ENCODE results near the gene PRKG1. TPM values are rescaled to one million over a fixed set of nuclear protein-coding genes. Genes with fewer than 3 reads are reported as not detected.
"Not testable (repeated sequence)": the region's sequence is repeated elsewhere in the genome, so short reads cannot be mapped to it uniquely, and the experiment has no call there.

PRKG1 gene
- total and polyA plus RNA-seq, 2 donors (not counting 1 experiment from before 2014, with no cell fraction given) = 45.8 to 71.8 TPM

DNA sequence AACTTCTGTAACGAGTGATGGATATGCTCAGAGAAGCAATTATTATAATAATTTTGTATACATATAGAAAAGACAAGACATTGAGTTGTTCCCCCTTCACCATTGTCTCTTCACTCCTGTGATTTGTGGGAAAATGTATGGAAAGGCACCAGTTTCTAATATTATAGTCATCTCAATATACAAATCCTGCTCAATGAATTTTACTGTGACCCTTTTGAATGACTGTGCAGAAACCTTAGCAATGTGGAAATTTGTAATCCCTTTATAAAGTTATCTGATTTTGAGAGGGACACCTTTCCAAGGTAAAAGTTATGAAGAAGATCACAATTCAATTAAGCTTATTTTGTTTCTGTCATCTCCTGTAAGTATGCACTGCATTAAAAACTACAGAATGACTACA lies 1165.5 kb downstream of the PRKG1 start:
- DNase-seq (ENCODE audit: low read depth in 2 of 2) = no peak
- no peaks in the 10 kb centered on the region for H3K79me2 ChIP-seq (ENCODE audit: control insufficient read depth, insufficient read depth, low read length)
- no peak overlapping the region for H3K4me3 ChIP-seq (replicated peaks in 1 of 4; ENCODE audit: control extremely low read depth in 1 of 4, insufficient read depth in 1 of 4, low read depth in 3 of 4, low read length in 4 of 4)
- no peak overlapping the region for H3K4me2 ChIP-seq (ENCODE audit: extremely low read depth, insufficient read depth, low read length)
- no peaks in the 10 kb centered on the region for H3K36me3 ChIP-seq (ENCODE audit: control insufficient read depth, insufficient read depth, low read length)
- no peak overlapping the region for H3K27ac ChIP-seq (ENCODE audit: insufficient read depth, low read length)
- H4K20me1 ChIP-seq (ENCODE audit: control insufficient read depth, extremely low read depth, insufficient read depth, low read length) = no peaks in the 10 kb centered on the region
- no peaks in the 10 kb centered on the region for H3K4me1 ChIP-seq (ENCODE audit: control insufficient read depth, extremely low read depth, insufficient read depth, low read length)
- no peaks in the 10 kb centered on the region for H3K27me3 ChIP-seq (ENCODE audit: control insufficient read depth, insufficient read depth, low read length)
- H2AFZ ChIP-seq (ENCODE audit: low read length) = no peak overlapping the region
- no peaks in the 10 kb centered on the region for H3K9me3 ChIP-seq (ENCODE audit: control insufficient read depth, insufficient read depth, low read depth, low read length)
- no peak overlapping the region for H3K9ac ChIP-seq (ENCODE audit: insufficient read depth, low read length)
- TF ChIP-seq EZH2 (IDR thresholded peaks at IDR 0.05; ENCODE audit: low read length, missing control alignments) = no peak
- TF ChIP-seq, protein P1, sequence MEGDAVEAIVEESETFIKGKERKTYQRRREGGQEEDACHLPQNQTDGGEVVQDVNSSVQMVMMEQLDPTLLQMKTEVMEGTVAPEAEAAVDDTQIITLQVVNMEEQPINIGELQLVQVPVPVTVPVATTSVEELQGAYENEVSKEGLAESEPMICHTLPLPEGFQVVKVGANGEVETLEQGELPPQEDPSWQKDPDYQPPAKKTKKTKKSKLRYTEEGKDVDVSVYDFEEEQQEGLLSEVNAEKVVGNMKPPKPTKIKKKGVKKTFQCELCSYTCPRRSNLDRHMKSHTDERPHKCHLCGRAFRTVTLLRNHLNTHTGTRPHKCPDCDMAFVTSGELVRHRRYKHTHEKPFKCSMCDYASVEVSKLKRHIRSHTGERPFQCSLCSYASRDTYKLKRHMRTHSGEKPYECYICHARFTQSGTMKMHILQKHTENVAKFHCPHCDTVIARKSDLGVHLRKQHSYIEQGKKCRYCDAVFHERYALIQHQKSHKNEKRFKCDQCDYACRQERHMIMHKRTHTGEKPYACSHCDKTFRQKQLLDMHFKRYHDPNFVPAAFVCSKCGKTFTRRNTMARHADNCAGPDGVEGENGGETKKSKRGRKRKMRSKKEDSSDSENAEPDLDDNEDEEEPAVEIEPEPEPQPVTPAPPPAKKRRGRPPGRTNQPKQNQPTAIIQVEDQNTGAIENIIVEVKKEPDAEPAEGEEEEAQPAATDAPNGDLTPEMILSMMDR (conservative IDR thresholded peaks at IDR 0.05 in 1 of 2, IDR thresholded peaks at IDR 0.05 in 1 of 2; ENCODE audit: low read depth in 1 of 2, low read length in 2 of 2) = no peak

DNA sequence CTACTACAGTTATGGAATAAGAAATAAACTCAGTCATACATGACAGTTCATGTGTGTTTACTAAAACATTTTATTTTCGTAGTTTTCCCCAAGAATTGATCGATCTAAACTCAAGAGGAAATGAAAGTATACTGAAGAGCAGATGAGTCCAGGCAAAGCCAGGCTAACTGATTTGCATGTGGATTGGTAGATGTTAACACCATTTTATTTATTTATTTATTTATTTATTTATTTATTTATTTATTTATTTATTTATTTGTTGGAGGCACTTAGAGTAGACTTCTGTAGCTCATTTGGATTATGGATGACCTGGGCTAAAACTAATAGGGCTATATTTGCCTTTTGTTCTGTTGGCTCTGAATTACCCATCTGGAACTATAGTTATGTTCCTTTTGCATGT lies 1171.3 kb downstream of the PRKG1 start:
- Histone ChIP-seq H3K4me1 (ENCODE audit: control insufficient read depth, extremely low read depth, insufficient read depth, low read length) (no peaks in the 10 kb centered on the region), H3K36me3 (ENCODE audit: control insufficient read depth, insufficient read depth, low read length) (no peaks in the 10 kb centered on the region), H3K4me3 (replicated peaks in 1 of 4; ENCODE audit: control extremely low read depth in 1 of 4, insufficient read depth in 1 of 4, low read depth in 3 of 4, low read length in 4 of 4) (no peak overlapping the region), H4K20me1 (ENCODE audit: control insufficient read depth, extremely low read depth, insufficient read depth, low read length) (no peaks in the 10 kb centered on the region), H3K79me2 (ENCODE audit: control insufficient read depth, insufficient read depth, low read length) (no peaks in the 10 kb centered on the region), H3K9ac (ENCODE audit: insufficient read depth, low read length) (no peak overlapping the region), H2AFZ (ENCODE audit: low read length) (no peak overlapping the region), H3K27ac (ENCODE audit: insufficient read depth, low read length) (no peak overlapping the region), H3K27me3 (ENCODE audit: control insufficient read depth, insufficient read depth, low read length) (no peaks in the 10 kb centered on the region), H3K4me2 (ENCODE audit: extremely low read depth, insufficient read depth, low read length) (no peak overlapping the region), H3K9me3 (ENCODE audit: control insufficient read depth, insufficient read depth, low read depth, low read length) (no peaks in the 10 kb centered on the region)
- no peak for DNase-seq (ENCODE audit: low read depth in 2 of 2)
- TF ChIP-seq, protein P1 (conservative IDR thresholded peaks at IDR 0.05 in 1 of 2, IDR thresholded peaks at IDR 0.05 in 1 of 2; ENCODE audit: low read depth in 1 of 2, low read length in 2 of 2) = no peak
- TF ChIP-seq EZH2 (IDR thresholded peaks at IDR 0.05; ENCODE audit: low read length, missing control alignments) = no peak

DNA sequence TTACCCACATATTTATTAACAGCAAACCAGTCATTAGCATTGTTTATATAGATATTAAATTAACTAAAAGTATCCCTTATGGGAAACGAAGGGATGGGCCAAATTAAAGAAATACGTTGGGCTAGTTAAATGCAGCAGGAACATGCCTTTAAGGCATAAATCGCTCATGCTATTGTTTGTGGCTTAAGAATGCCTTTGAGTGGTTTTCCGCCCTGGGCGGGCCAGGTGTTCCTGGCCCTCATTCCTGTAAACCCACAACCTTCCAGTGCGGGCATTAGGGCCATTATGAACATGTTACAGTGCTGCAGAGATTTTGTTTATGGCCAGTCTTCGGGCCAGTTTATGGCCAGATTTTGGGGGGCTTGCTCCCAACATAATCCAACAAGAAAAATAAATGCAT lies 1173.6 kb downstream of the PRKG1 start:
- H3K27me3 ChIP-seq (ENCODE audit: control insufficient read depth, insufficient read depth, low read length); H3K27ac ChIP-seq (ENCODE audit: insufficient read depth, low read length); H3K4me3 ChIP-seq (replicated peaks in 1 of 4; ENCODE audit: control extremely low read depth in 1 of 4, insufficient read depth in 1 of 4, low read depth in 3 of 4, low read length in 4 of 4); H3K4me1 ChIP-seq (ENCODE audit: control insufficient read depth, extremely low read depth, insufficient read depth, low read length); H3K36me3 ChIP-seq (ENCODE audit: control insufficient read depth, insufficient read depth, low read length); H2AFZ ChIP-seq (ENCODE audit: low read length); DNase-seq (ENCODE audit: low read depth in 2 of 2); H3K9me3 ChIP-seq (ENCODE audit: control insufficient read depth, insufficient read depth, low read depth, low read length); H3K9ac ChIP-seq (ENCODE audit: insufficient read depth, low read length); H3K4me2 ChIP-seq (ENCODE audit: extremely low read depth, insufficient read depth, low read length); H3K79me2 ChIP-seq (ENCODE audit: control insufficient read depth, insufficient read depth, low read length); H4K20me1 ChIP-seq (ENCODE audit: control insufficient read depth, extremely low read depth, insufficient read depth, low read length): not testable (repeated sequence)
